NB4 (cell line): Measurements from ENCODE around the gene OR4K5.

Experiments
- DNase-seq: peaks from one replicate; pipeline ENCODE4 v3.0.0; 2010; ENCODE audit warnings: low read depth
- H3K4me3 ChIP-seq: one replicate; pipeline ENCODE4 v1.5.1; 2011; ENCODE audit warnings: mild to moderate bottlenecking, low read depth, low read length, moderate library complexity
- CTCF ChIP-seq: IDR thresholded peaks from one replicate; pipeline ENCODE4 v1.5.1; 2012; ENCODE audit warnings: low read depth, low read length
- MAX ChIP-seq: IDR thresholded peaks from 2 replicates; pipeline ENCODE4 v1.6.1; 2011; ENCODE audit warnings: low read depth, low read length
- MYC ChIP-seq: IDR thresholded peaks from 2 replicates; pipeline ENCODE4 v1.6.1; 2011; ENCODE audit warnings: low read depth, low read length
- POLR2A ChIP-seq: IDR thresholded peaks from 2 replicates; pipeline ENCODE4 v1.6.1; 2011; ENCODE audit warnings: mild to moderate bottlenecking; ENCODE audit not compliant: insufficient read length; ENCODE audit errors: extremely low read depth

Gene OR4K5

GRCh38 chr14:19900999-19901398 is 19.4 kb upstream of the OR4K5 start:
- no peak for DNase-seq
- no peak for TF ChIP-seq CTCF
- no peak overlapping the region for H3K4me3 ChIP-seq

- no peak for TF ChIP-seq MYC
- TF ChIP-seq MAX, result no peak
- no peak for TF ChIP-seq POLR2A
- no peak for TF ChIP-seq CTCF
- H3K4me3 ChIP-seq, result no peak overlapping the region
- peak; percentile 45 for DNase-seq
Measured at GRCh38 chr14:19902409-19902808, 18.0 kb upstream of the OR4K5 start.

- no peak overlapping the region for H3K4me3 ChIP-seq
- no peak for TF ChIP-seq MYC
- no peak for TF ChIP-seq CTCF
- no peak for TF ChIP-seq POLR2A
- TF ChIP-seq MAX, result no peak
- DNase-seq, result no peak
Measured at GRCh38 chr14:19906665-19907064, 13.7 kb upstream of the OR4K5 start.

GRCh38 chr14:19911114-19911513 is 9.3 kb upstream of the OR4K5 start:
- TF ChIP-seq CTCF (no peak), MAX (no peak), MYC (no peak), POLR2A (no peak)
- DNase-seq, result no peak
- no peak overlapping the region for H3K4me3 ChIP-seq

- no peak for DNase-seq
- no peak overlapping the region for H3K4me3 ChIP-seq
- TF ChIP-seq POLR2A (no peak), MYC (no peak), CTCF (no peak), MAX (no peak)
Measured at GRCh38 chr14:19917243-19917642, 3.2 kb upstream of the OR4K5 start.

- H3K4me3 ChIP-seq, result no peak overlapping the region
- no peak for DNase-seq
- TF ChIP-seq MYC (no peak), CTCF (no peak)
Measured at GRCh38 chr14:19917955-19918518, 2.4 kb upstream of the OR4K5 start.
